Measurements from ENCODE around the gene MPPED1. TPM values are rescaled to one million over a fixed set of nuclear protein-coding genes. Genes with fewer than 3 reads are reported as not detected.

MPPED1 gene
- total RNA-seq, 1 donor from 2014 or later, result not detected

DNA sequence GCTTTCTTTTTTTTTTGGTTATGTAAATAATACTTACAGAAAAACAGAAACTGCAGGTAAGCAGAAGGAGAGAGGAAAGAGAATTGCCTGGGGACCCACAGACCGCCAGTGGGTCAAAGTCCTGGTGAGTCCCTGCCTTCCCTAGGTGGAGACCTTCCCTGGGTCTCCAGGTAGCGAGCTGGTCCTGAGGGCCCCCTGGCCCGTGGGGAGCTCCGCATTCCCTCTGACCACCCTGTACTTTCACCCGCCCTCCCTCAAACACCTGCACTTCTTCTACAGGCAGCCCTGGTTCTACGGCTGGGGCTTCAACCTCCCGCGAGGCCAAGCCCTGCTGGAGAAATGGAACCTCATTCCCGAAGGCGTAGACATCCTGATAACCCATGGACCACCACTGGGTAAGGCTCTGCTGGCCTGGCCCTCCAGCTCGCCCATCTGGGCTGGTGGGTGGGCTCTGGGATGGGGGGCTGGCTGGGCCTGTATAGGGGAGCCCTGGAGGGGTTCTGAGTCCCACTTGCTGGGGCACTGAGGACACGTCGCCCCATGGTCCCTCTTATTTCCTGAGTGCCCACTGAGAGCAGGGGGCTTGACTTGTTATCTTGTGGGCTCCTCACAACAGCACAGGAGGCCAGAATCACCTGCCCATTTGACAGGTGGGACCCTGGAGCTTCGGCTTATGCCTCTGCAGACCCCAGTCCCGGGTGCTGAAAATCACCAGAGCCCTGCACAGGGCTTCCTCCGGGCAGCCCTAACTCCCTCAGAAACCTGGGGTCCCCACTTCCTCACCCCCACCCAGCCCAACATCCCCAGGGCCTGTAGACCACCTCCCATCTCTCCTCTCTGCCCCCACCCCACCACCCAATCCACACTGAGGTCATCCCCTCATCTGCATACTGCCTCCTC is 86.4 kb downstream of the MPPED1 start:
- DNase-seq (ENCODE audit: low read depth, low spot score), result no peak

GRCh38 chr22:43498856-43499253 is 87.0 kb downstream of the MPPED1 start:
- DNase-seq (ENCODE audit: low read depth, low spot score), result no peak

DNA sequence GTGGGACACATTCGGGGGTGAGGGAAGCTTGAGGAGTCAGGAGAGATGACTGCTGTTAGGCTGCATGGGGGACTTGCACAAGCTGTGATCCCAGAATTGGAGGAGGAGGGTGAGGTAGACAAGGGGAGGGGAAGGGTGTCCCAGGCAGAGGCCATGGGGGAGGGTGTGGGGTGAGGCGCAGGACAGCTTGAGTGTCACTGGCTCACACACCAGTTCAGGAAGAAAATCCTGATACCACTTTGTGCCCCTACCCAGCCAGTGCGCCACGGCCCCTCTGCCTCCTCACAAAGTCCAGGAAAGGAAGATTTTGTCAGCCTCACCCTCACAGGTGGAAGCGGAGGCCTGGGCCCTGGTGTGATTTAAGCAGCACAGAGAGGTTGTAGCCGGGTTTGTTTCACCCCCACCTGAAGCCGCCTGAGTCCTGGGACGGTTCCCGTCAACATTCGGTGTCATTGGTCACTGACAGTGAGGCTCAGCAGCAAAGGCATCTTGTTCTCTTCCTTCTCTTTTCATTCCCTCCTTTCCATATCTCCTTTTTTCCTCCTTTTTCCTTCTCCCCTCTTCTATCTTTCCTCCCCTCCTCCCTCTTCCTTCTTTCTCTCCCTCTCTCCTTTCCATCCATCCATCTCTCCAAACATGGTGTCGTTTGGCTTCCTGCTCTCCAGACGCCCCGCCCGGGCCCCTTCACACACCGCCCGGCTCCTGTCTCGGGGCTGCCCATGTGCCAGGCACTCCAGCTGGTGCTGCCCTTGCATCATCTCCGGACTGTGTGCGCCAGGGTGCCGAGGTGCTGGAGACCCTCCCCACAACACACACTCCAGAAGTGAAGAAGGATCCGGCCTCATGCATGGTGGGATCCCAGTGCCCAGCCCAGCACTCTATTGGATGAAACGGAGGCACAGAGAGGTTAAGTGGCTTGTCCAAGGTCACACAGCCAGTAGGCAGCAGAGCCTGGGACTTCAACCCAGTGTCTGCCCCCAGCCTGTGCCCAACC is 89.3 kb downstream of the MPPED1 start:
- no peak for DNase-seq (ENCODE audit: low read depth, low spot score)

DNA sequence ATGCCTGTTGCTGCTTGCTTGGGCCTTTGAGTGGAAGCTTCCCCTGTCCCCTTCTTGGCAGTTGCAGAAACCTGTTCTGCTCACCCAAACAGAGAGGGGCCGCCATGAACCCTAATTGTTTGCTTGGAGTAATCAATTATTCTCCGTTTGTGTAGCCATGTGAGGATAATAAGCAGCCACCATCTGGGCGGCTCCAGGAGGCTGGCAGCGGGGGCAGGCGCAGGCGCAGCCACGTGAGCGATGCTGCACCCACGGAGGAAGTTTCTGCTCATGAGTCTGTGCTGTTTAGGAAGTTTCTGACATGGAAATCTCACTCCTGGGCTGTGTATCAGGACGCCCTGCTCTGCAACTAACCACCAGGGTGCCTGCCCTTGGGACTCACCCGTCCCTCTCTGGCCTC is 90.1 kb downstream of the MPPED1 start:
- no peak for DNase-seq (ENCODE audit: low read depth, low spot score)

GRCh38 chr22:43502306-43502874 is 90.6 kb downstream of the MPPED1 start:
- no peak for DNase-seq (ENCODE audit: low read depth, low spot score)

- DNase-seq (ENCODE audit: low read depth, low spot score), result no peak
These were observed 92.3 kb downstream of the MPPED1 start for GRCh38 chr22:43504068-43504467.

DNA sequence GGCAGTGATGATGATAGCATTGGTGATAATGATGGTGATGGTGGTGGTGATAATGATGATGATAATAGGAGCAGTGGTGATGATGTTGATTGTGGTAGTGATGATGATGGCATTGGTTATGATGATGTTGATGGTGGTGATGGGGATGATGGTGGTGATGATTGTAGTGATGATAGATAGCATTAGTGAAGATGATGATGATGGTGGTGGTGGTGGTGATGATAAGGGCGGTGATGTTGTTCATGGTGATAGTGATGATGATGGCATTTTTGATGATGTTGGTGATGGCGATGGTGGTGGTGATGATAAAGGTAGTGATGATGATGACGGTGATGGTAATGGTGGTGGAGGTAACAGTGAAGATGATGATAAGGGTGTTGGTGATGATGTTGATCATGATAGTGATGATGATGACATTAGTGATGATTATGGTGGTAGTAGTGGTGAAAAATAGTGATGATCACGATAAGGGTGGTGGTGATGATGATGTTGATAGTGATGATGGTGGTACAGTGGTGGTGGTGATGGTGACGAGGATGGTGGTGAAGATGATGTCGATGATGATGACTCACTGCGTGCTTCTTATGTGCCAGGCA is 93.0 kb downstream of the MPPED1 start:
- DNase-seq (ENCODE audit: low read depth, low spot score), result no peak

DNA sequence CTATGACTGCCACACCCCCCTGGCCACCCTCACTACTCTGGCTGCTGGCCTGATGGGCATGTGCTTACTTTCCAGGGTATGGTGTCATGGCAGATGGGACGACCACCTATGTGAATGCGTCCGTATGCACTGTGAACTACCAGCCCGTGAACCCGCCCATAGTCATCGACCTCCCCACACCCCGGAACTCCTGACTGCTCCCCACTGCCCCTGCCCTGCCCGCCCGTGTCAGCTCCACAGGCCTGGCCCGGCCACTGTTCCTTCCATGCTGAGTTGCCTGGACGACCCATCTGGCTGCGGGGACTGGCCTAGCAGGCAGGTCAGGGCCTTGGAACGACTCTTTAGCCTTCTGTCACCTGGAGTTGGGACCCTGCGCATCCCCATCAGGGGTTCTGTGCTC is 93.6 kb downstream of the MPPED1 start:
- no peak for DNase-seq (ENCODE audit: low read depth, low spot score)

GRCh38 chr22:43505896-43506295 is 94.1 kb downstream of the MPPED1 start:
- no peak for DNase-seq (ENCODE audit: low read depth, low spot score)

DNA sequence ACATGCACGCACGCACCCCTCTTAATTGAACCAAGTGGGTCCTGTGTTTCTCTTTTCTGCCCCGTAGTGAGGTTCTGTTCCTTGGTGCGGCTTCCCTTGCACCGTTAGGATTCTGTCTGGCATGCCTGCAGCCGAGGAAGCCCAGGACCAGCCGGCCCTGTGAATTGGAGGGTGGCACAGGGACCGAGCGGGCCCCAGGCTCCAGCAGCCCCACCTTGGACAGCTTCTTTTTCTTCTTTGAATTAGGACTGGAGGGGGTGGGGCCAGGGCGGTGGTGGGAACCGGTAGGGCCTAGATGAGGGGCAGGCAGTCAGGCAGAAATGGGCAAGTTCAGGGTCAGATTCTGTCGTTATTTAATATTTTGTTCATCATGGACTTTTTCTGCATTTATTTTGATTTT is 94.7 kb downstream of the MPPED1 start:
- DNase-seq (ENCODE audit: low read depth, low spot score), result no peak

DNA sequence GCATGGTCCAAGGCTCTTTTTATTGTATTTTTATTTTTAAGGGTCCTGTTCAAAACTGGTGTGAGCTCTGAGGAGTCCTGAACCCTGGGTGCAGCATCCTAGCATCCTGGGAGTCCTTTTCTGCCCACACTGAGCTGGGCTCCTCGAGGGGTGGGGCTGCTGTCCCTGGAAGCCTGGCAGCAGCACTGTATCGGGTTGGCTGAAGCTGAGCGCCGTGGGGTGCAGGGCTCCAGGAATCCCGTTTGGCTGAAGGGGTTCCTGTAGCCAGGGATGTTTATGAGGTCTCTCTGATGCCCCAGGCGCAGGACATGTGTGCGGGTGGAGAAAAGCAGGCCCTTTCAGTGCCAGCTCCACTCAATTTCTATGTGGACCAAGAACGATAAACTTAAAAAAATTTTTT is 95.4 kb downstream of the MPPED1 start:
- no peak for DNase-seq (ENCODE audit: low read depth, low spot score)

GRCh38 chr22:43508489-43508888 is 96.7 kb downstream of the MPPED1 start:
- no peak for DNase-seq (ENCODE audit: low read depth, low spot score)

- no peak for DNase-seq (ENCODE audit: low read depth, low spot score)
These were observed 97.5 kb downstream of the MPPED1 start for GRCh38 chr22:43509337-43509736.

DNA sequence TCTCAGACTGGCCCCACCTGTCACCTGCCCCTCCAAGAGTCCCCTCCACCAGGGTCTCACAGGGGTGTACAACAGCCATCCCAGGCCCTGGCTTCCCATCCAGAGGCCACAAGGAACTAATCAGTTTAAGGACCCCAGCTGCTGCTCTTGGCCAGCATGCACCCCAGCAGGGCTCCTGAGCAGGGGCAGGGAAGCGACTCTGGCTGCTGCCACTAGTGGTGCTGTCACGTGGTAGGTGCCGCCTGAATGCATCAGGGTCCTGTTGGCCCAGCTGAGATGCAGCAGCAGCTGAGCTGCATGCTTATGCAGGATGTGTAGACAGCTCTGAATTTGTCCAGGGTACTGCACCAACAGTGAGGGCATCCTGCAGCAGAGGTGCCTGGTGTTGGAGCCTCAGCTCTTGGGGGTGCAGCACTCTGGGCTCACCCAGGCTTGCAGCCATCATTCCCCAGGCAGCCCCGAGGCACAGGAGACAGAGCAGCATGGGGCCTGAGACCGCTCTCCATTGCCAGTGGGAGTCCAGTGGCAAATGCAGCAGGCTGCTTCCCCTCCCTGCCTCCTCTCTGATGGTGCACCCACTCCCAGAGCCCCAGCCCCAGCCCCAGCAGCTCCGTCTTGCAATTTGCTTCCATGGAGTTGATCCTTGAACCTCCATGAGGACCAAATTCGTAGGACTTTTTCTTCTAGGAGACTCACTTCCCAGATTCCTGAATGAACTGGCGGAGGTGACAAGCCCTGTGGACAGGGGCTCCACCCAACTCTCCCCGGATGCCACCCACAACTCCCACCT is 98.7 kb downstream of the MPPED1 start:
- no peak for DNase-seq (ENCODE audit: low read depth, low spot score)

- no peak for DNase-seq (ENCODE audit: low read depth, low spot score)
These were observed 99.6 kb downstream of the MPPED1 start for GRCh38 chr22:43511276-43511910.

- DNase-seq (ENCODE audit: low read depth, low spot score), result no peak
These were observed 100.5 kb downstream of the MPPED1 start for GRCh38 chr22:43512279-43512678.

DNA sequence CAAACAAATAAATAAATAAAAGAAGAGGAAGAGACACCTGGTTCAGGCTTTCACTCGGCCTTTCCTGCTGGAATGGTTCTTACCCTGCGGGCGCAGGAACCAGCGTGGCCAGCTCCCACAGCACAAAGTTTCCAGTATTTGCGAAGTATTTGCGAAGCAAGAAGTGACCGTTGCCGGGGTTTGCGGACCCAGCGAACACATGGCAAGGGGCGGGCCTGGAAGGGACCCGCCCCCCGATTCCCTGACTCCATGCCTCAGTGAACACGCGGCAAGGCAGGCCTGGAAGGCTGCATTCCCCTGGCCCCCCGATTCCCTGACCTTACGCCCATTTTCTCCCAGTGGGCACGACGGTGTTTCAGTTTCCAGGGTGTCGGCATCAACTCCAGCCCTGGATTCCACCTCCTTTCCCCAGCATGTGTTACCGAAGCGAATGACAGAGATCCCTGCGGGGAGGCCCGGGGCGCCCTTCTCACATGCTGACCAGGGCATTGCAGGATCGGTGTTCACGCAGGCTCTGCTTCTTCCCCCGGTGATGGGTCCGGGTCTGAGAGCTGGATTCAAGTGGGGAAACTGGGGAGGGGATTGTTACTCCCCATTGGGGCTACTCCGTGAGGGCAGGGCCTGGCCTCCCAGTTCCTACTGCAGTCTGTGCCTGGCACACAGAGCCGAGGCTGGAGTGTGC is 102.8 kb downstream of the MPPED1 start:
- DNase-seq (ENCODE audit: low read depth, low spot score), result no peak

GRCh38 chr22:43515411-43515810 is 103.6 kb downstream of the MPPED1 start:
- DNase-seq (ENCODE audit: low read depth, low spot score), result no peak

GRCh38 chr22:43515902-43516301 is 104.1 kb downstream of the MPPED1 start:
- DNase-seq (ENCODE audit: low read depth, low spot score), result no peak

DNA sequence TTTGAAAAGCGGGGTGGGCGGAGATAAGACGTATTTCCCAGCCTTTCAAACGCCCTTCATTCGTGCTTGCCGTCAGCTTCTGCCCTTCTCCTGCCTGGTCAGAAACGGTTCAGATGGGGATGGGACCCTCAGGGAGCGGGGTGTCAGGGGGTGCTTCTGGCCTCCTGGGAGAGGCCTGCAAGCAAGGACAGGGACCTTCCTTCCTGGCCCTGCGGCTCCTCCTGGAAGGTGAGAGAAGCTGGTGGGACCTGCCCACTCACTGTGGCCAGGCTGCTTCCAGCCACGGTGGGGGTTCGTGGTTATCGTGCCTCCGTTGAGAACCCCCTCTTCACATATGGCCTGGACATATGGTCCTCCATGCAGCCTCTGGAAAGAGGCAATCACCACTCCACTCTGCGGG is 104.6 kb downstream of the MPPED1 start:
- DNase-seq (ENCODE audit: low read depth, low spot score), result no peak
